AG09319 (cell line): ENCODE results near the gene TEX26.

ENCODE experiments used
- DNase-seq: peaks from one replicate; pipeline ENCODE4 v3.0.0-alpha.2; 2010; ENCODE audit warnings: low read depth; ENCODE audit errors: extremely low read depth
- CTCF ChIP-seq: IDR thresholded peaks from 2 replicates; pipeline ENCODE4 v1.5.1; 2011; ENCODE audit warnings: low read depth, mild to moderate bottlenecking, inconsistent platforms, low read length, moderate library complexity

The TEX26 gene

DNA sequence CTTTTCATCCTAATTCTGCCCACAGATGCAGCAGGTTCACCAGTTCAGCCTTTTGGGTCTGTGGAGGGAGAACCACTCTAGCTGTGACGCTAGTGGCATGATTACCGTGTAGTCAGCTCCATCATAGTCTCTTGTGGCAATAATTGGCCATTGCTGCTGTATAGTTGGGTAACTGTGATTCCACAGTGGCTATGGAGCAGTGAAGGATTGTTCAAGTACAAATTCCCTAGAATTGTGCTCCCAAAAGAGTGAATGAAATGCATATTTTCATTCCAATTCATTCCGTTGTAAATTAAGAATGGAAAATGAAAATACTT, 856 bp downstream of the TEX26 start:
- TF ChIP-seq CTCF = no peak
- DNase-seq = no peak

DNA sequence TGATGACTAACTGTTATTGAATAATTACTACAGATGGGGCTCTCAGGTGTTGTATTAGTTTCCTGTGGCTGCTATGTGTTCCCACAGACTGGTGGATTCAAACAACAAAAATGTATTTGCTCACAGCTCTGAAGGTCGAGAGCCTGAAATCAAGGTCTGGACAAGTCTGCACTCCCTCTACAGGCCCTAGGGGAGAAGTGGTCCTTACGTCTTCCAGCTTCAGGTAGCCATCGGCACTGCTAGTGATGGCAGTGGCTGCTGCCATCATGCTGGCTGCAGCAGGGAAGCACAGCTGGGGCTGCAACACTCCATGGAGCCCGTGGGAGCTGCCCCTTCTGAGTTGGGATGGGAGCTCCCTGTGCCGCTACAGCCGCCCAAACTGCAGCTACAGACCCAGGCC, 1.9 kb downstream of the TEX26 start:
- DNase-seq = no peak
- no peak for TF ChIP-seq CTCF

- no peak for DNase-seq
- TF ChIP-seq CTCF = no peak
Measured at GRCh38 chr13:30934803-30935202, 2.3 kb downstream of the TEX26 start.

- no peak for TF ChIP-seq CTCF
- no peak for DNase-seq
Measured at GRCh38 chr13:30936971-30937370, 4.5 kb downstream of the TEX26 start.

- no peak for DNase-seq
- no peak for TF ChIP-seq CTCF
Measured at GRCh38 chr13:30943881-30944280, 11.4 kb downstream of the TEX26 start.

- TF ChIP-seq CTCF = no peak
Measured at GRCh38 chr13:30957258-30957943, 24.9 kb downstream of the TEX26 start.

GRCh38 chr13:30959678-30960077, 27.2 kb downstream of the TEX26 start:
- no peak for TF ChIP-seq CTCF
- no peak for DNase-seq

More at GRCh38 chr13:30957258-30957943, 24.9 kb downstream of the TEX26 start:
- DNase-seq = no peak
